AG09319 (cell line): Measurements from ENCODE around the gene DPP10.

Experiments used
- DNase-seq: peaks from one replicate; pipeline ENCODE4 v3.0.0-alpha.2; 2010; ENCODE audit warnings: low read depth; ENCODE audit errors: extremely low read depth
- CTCF ChIP-seq: IDR thresholded peaks from 2 replicates; pipeline ENCODE4 v1.5.1; 2011; ENCODE audit warnings: low read depth, mild to moderate bottlenecking, inconsistent platforms, low read length, moderate library complexity

DPP10 gene

GRCh38 chr2:115161771-115162493 lies 719.5 kb downstream of the DPP10 start:
- no peak for TF ChIP-seq CTCF
- DNase-seq = no peak

GRCh38 chr2:115162494-115163293 lies 720.3 kb downstream of the DPP10 start:
- no peak for DNase-seq
- no peak for TF ChIP-seq CTCF

GRCh38 chr2:115163572-115163971 lies 721.1 kb downstream of the DPP10 start:
- TF ChIP-seq CTCF = no peak
- no peak for DNase-seq

- DNase-seq = no peak
- TF ChIP-seq CTCF = peak; percentile 23
Measured at GRCh38 chr2:115165529-115166109, 723.2 kb downstream of the DPP10 start.

- no peak for TF ChIP-seq CTCF
- no peak for DNase-seq
Measured at GRCh38 chr2:115168457-115168856, 726.0 kb downstream of the DPP10 start.

DNA sequence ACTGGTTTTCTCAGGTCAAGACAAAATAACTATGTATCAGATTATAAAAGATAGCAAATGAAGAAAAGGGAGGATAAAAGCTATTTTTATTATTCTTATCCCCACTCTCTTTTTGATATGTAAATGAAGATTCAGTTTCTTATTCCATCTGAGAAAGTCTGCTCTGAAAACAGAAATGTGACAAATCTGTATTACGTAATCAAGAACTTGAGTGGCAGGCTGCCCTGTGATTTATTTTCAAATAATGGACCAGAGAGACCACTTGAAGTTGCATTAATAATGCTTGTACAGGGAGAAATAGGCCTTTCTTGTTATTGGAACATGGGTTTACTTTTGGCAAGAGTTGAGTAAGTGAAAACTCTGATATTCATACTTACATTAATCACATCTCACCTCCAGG lies 727.4 kb downstream of the DPP10 start:
- no peak for TF ChIP-seq CTCF

GRCh38 chr2:115171751-115172150 lies 729.3 kb downstream of the DPP10 start:
- no peak for TF ChIP-seq CTCF
- no peak for DNase-seq

More for the DNA sequence above, 727.4 kb downstream of the DPP10 start:
- DNase-seq = no peak
